Colon (tissue), 2 donors: Measurements from ENCODE around the gene HM13.
"Not testable (repeated sequence)": the region's sequence is repeated elsewhere in the genome, so short reads cannot be mapped to it uniquely, and the experiment has no call there.

Experiments used
- FAIRE-seq: peaks from 2 replicates; lab custom pipeline; 2012; peaks lifted over from hg19 to GRCh38; lab: Jason Lieb, UNC
- donor health status: control.
- donor health status: control.

The HM13 gene, protein sequence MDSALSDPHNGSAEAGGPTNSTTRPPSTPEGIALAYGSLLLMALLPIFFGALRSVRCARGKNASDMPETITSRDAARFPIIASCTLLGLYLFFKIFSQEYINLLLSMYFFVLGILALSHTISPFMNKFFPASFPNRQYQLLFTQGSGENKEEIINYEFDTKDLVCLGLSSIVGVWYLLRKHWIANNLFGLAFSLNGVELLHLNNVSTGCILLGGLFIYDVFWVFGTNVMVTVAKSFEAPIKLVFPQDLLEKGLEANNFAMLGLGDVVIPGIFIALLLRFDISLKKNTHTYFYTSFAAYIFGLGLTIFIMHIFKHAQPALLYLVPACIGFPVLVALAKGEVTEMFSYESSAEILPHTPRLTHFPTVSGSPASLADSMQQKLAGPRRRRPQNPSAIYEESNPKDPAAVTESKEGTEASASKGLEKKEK

DNA sequence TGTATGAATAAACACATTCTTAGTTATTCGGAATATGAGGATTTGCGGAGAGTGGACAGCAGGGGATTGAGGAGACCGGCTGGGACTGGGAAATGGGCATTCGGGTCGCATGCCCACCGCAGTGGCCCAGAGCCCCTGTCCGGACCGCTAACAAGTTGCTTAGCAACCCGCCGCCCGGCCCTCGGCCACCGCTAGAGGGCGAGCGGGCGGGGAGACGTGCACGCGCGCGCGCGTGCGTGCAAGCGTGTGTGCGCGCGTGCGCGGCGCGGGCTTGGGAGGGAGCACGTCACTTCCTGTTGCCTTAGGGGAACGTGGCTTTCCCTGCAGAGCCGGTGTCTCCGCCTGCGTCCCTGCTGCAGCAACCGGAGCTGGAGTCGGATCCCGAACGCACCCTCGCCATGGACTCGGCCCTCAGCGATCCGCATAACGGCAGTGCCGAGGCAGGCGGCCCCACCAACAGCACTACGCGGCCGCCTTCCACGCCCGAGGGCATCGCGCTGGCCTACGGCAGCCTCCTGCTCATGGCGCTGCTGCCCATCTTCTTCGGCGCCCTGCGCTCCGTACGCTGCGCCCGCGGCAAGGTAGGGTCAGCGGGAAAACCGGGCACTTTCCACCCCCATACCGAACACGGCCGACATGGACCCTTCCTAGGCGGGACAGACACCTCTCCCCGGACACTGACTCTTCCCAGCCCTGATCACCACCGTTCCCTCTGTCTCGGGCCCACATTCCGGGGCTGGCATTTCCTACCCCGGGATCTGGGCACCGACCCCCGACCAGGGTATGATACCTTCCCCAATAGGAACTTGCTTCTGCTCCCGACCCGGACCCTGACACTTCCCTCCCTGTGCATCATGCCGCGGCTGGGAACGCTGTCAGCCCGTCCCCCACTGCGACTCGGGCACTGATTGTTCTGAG lies at the start of gene HM13:
HM13 (plus strand) TSS at position 289 of the 918 bp plus-strand sequence; CDS start at position 399, 110 bp downstream.
- FAIRE-seq, result no peak

- FAIRE-seq, result not testable (repeated sequence)
These were observed 43.3 kb upstream of the HM13 start for GRCh38 chr20:31470946-31471345.

- no peak for FAIRE-seq
These were observed 41.6 kb upstream of the HM13 start for GRCh38 chr20:31472395-31473330.

- FAIRE-seq, result no peak
These were observed 40.7 kb upstream of the HM13 start for GRCh38 chr20:31473331-31474096.

- FAIRE-seq, result no peak
These were observed 40.2 kb upstream of the HM13 start for GRCh38 chr20:31474097-31474436.

GRCh38 chr20:31474758-31475427 lies 39.3 kb upstream of the HM13 start, which contains the start of the genes DEFB124 and REM1:
TSS of gene DEFB124 (minus strand) at chr20:31475127. CDS start at chr20:31473013, 2,114 bp downstream.
TSS of gene REM1 (plus strand) at chr20:31475288. CDS start at chr20:31476446, 1,158 bp downstream.
- no peak for FAIRE-seq

GRCh38 chr20:31475472-31476293 lies 38.6 kb upstream of the HM13 start:
- FAIRE-seq, result no peak

GRCh38 chr20:31476294-31476585 lies 38.0 kb upstream of the HM13 start:
- no peak for FAIRE-seq

DNA sequence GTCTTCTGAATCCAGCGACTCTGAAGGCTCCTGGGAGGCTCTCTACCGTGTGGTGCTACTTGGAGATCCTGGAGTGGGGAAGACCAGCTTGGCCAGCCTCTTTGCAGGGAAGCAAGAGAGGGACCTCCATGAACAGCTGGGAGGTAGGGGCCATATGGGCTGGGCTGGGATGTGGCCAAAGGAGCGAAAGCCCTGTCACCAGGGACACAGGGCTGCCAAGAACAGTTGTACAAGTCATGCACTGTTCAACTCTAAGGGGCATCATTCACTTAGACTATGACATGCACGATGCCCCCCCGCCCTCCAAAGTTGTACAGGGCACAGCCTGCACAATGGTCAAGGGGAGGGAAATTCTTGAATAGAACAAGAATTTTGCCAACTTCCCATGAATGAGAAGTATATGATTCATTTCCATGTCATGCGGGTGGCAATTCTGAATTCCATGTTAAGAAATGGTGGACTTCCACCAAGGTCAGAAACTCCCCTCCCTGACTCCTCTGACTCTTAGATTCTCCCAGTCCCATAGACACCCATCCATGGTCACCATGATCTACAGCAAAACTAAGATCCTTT lies 37.5 kb upstream of the HM13 start:
- FAIRE-seq, result no peak

DNA sequence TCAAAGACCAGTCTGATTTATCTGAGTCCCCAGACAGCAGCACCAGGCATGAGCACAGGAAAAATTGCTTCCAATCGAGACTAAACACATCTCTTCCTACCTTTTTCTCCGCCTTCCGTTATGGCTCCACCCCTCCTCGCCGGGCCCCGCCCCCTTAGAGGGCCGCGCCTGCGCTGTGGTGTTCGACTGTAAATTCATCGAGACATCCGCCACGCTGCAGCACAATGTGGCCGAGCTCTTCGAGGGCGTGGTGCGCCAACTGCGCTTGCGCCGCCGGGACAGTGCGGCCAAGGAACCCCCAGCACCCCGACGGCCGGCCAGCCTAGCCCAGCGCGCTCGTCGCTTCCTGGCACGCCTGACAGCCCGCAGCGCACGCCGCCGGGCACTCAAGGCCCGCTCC lies 30.2 kb upstream of the HM13 start:
- no peak for FAIRE-seq

GRCh38 chr20:31485450-31486339 lies 28.5 kb upstream of the HM13 start:
- FAIRE-seq, result no peak

DNA sequence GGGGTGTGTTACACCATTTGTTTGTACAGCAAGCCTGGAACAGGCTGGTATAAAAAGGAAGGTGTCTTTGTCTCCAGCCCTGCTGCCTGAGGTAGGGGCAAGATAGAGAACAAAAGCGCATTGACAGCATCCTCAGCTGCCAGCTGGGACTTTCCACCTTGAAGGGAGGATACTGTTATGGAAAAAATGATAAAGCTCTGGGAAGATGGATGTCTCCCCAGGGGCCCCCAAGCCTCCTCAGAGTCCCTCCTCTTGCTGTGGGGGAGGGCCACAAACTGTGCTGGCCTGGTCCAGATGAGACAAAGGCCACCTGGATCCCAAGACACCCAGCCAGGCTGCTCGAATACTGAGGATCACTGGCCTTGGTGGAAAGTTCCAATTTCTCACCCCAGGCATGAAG lies 26.1 kb upstream of the HM13 start:
- no peak for FAIRE-seq

- FAIRE-seq, result no peak
These were observed 25.1 kb upstream of the HM13 start for GRCh38 chr20:31489152-31489551.

GRCh38 chr20:31490752-31491151 lies 23.5 kb upstream of the HM13 start:
- FAIRE-seq, result no peak

DNA sequence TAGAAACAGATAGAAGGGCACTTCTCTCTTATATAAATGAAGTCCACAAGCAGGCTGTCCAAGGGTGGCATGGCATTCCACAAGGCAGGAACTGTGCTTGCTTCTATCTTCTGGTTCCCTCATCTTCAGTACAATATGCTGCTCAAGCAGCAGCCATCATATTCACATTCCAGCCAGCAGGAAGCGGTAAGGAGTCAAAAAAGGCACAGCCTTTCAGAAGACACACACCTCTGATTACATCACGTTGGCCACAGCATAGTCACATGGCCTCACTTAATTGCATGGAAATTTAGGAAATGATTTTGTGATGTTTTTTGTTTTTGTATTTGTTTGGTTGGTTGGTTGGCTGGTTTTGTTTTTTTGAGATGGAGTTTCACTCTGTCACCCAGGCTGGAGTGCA lies 20.1 kb upstream of the HM13 start:
- no peak for FAIRE-seq

DNA sequence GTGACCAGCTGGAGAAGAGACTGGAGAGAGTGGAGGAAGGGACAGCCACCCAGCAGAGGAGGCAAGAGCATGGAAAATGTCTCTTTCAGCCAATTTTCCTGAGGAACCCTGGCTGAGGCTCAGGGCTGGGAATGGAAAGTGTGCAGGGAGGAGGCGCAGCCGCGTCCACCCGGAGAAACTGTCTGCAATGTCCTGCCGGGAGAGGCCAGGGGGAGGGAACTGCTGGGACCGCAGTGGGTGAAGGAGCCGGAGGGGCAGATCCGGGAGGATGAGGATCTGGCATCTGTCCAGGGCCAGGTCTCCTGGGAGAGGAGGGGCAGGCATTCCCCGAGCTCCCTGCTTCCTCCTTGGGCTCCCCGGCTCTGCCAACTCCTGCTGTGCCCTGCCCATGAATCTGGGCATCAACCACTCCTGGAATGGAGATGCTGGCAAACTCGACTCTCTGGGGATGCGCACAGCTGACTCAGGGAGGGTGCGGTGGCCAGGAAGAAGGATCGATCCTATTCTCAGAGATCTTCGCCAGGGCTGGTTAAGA lies 17.4 kb upstream of the HM13 start:
- no peak for FAIRE-seq

- no peak for FAIRE-seq
These were observed 16.3 kb upstream of the HM13 start for GRCh38 chr20:31497838-31498540.
